ENCODE results near the gene PSMD7.

Gene PSMD7

GRCh38 chr16:74296432-74297144, at the start of gene PSMD7:
TSS of gene PSMD7 (plus strand) at chr16:74296814. CDS start at chr16:74296915, 101 bp downstream.
- peak; percentile 83 to 89 for DNase-seq

DNA sequence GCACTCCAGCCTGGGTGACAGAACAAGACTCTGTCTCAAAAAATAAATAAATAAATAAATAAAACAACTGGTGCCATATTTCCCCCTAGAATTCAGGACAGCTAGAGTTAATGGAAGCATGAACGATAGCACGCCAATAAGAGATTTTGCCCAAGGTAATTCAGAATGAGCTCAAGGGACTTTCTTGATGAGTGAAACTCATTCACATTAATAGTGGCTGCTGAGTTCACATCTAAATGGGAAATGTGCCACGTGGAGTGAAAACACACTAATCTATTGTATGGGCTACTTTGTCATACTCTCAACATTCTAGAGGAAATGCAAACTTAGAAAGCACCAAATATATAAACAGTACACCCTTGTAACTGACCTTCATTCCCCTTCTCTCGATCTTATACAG, 47.4 kb upstream of the PSMD7 start:
- no peak for DNase-seq

- no peak for DNase-seq
Measured at GRCh38 chr16:74249846-74250245, 46.8 kb upstream of the PSMD7 start.

DNA sequence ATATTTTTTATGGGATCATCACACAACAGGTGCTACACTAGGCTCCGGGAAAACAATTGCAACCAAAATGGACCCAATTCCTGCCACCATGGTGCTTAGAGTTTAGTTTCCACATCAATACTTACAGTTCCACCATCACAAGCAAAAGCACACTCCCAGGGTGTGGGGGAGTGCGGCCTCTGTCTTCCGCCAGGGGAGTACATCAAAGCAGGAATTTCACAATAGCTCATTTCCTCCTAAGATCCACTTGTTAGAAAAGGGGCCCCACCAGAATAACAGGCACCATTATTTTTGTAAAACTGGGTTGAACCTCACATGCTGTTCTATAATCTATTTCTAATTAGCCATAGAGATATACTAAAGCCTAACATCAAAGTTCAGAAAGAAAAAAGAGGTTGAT, 44.3 kb upstream of the PSMD7 start:
- DNase-seq: no peak

DNA sequence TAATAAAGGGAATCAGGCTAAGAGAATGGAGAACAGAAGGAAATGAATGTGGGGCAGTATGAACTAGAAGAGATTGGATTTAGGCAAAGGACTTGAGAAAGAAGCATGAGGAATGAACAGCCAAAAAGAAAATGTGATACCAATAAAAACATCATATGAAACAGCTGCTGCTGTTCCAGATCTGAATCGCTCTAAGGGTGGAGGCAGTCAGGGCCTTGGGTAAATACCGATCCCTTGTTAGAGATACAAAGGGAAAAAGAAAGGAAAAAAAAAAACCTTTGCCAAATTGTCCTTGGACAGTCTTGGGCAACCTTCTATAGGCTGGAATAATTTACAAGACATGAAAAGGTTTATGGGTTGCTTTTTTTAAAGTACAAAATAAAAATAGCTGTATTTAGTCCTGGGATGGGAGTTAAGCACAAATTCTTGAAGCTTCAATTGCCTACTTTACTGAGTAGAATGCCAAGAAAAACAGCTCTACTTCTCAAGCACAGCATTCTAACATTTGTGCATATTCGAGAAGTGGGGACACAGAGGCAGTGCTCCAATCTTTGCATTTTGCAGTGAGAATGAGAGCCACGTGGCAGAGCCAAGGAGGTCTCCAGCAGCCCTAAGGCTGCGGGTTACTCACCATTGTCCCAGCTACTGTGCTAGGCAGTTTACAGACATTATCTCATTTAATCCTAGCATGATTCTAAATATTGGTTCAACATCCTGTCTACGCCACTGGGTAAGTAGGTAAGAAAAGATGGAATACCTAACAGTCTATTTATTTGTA, 43.3 kb upstream of the PSMD7 start:
- DNase-seq: no peak

GRCh38 chr16:74257061-74257460, 39.6 kb upstream of the PSMD7 start:
- DNase-seq: no peak

DNA sequence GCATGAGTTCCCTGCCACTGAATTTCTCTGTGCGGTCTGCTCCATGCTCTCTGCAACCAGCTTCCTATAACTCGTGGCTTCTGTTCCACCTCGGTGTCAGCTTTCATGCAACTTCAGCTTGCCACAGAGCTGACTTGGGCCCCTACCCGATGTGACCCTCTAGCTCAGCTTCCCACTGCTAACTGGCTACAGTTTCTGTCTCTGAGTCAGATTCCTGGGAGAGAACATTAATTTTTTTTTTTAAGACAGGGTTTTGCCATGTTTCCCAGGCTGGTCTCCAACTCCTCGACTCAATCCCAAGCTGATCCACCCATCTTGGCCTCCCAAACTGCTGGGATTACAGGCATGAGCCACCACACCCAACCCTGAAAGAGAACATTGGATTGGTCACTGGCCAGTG, 35.5 kb upstream of the PSMD7 start:
- no peak for DNase-seq

DNA sequence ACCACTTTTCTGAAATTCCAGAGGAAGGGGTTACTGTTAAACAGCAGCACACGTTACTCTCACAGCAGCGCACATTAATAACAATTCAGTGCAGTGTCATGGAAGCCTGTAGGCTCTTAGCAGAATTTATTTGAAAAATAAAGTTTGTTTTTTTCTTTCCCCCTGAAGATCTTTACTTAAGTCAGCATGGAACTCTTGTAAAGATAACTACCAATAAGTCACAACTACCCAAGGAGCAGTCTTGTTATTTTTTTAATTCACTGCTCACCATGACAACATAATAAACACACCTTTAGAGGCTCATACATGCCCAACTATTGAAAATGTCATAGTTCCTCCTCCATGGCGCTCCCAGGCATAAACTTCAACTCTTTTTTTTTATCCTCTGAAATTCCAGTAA, 31.8 kb upstream of the PSMD7 start:
- DNase-seq: no peak

DNA sequence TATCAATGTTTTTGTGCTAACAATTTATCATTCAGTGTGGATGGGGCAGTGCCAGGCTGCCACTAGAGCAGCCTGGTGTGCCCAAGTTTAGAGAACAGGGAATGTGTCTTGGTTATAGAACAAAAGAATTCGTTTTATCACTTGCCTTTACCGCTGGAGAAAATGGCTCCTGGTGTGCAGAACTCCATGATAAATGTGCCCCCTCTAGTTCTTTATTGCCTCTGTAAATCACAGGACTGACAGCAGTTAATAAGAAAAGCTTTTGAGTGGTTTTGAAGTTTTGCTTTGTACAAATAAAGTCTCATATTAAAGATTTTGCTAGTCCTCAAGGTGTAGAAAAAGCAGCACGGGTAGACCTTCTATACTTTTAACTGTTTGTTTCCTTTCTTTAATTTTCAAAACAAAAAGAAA, 28.2 kb upstream of the PSMD7 start:
- no peak for DNase-seq

- no peak for DNase-seq
Measured at GRCh38 chr16:74271872-74272271, 24.7 kb upstream of the PSMD7 start.

GRCh38 chr16:74275031-74275636, 21.5 kb upstream of the PSMD7 start:
- no peak for DNase-seq

GRCh38 chr16:74275711-74276110, 20.9 kb upstream of the PSMD7 start:
- no peak for DNase-seq

DNA sequence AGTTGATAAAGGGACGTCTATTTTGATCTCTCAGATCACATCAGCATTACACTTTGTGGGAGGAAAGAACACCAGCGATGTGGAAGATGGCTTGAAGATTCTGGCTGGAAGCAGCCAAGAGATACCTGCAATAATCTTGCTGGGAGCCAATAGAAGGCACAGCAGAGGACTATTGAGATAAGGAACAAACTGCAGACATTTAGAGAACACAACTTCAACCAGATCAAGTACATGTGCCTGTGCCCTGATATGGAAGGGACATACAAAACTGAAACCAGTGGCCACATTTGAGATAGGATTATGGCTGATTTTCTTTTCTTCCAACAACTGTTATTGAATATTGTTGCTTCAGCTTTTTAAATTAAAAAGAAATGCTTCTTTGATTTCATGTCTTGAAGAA, 18.6 kb upstream of the PSMD7 start:
- DNase-seq: no peak

- no peak for DNase-seq
Measured at GRCh38 chr16:74279266-74279665, 17.3 kb upstream of the PSMD7 start.

DNA sequence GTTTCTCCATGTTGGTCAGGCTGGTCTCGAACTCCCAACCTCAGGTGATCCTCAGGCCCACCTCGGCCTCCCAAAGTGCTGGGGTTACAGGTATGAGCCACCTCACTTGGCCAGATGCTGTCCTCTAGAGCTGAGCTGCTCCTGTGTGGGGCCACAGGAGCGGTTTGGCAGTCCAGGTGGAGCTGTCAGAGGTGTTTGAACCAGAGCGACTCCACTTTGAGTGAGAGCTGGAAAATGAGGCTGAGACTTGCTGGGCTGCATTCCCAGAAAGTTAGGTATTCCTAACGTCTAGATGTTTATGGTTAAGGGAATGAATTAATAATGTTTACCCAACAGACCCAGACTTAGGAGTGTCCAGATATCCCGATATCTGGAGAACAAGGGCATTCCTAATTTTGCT, 16.8 kb upstream of the PSMD7 start:
- DNase-seq: no peak

- DNase-seq: no peak
Measured at GRCh38 chr16:74280448-74280847, 16.2 kb upstream of the PSMD7 start.

GRCh38 chr16:74281300-74281699, 15.3 kb upstream of the PSMD7 start:
- DNase-seq: no peak

DNA sequence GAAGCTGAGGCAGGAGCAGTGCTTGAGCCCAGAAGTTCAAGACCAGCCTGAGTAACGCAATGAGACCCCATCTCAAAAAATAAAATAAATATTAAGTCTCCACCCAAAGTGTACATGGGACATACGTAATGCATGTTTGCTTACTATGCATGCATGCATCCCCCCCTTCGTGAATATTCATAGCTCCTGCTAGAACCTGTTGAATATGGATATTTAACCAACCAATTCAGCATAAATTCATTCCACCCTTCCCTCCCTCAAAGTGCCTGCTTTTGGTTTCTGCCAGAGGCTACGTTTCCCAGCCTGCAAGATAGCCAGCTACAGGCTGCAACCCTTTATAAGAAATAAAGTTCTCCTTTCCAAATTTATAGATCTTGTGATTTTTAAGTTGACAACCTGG, 12.9 kb upstream of the PSMD7 start:
- DNase-seq: no peak

GRCh38 chr16:74288065-74288464, 8.5 kb upstream of the PSMD7 start:
- DNase-seq: no peak

DNA sequence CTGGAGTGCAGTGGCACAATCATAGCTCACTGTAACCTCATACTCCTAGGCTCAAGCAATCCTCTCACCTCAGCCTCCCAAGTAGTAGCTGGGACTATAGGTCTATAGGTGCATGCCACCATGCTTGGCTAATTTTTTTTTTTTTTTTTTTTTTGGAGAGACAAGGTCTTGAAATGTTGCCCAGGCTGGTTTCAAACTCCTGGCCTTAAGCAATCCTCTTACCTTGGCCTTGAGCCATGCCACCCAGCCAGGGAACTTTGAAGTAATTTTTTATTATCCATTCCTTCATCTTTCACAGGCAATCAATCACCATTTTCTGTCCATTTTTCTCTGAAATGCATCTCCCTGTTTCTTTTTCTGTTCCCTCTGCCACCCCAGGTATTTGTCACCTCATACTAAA, 6.3 kb upstream of the PSMD7 start:
- no peak for DNase-seq

GRCh38 chr16:74291176-74291575, 5.4 kb upstream of the PSMD7 start:
- no peak for DNase-seq

GRCh38 chr16:74291577-74292208, 4.9 kb upstream of the PSMD7 start:
- no peak for DNase-seq

GRCh38 chr16:74296104-74296431, 546 bp upstream of the PSMD7 start:
- no peak for DNase-seq

DNA sequence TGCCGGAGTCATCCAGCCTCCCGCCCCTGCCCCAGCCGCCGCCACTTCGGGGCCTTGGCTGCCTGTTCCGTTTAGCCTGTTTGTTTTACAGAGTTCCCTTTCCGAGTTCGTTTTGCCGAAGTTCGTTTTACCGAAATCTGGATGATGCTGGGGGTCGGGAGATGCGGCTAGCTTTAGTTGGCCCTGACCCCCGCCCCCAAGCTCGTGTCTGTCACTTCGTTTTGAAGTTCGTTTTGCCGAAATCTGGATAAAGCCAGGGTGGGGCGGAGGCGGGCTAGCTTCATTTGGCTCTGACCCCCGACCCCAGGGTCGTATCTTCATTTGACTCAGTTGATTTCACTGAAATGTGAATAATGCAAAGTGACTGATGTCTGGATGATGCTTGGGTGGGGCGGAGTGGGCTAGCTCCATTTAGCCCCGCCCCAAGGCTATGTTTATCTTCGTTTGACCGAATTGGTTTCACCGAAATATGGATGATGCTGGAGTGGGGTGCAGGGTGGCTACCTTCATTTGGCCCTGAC, 591 bp downstream of the PSMD7 start:
- peak in 1 of 2 donors; percentile 32 for DNase-seq

Data from CD4-positive, alpha-beta T cell treated with Interferon alpha-2 for 1 hour (primary cell).